CD4-positive, alpha-beta T cell (primary cell): ENCODE data around the gene PIK3AP1. TPM values are rescaled to one million over a fixed set of nuclear protein-coding genes. Genes with fewer than 3 reads are reported as not detected.

Source experiments
- ATAC-seq: fragments of 200-7000 bp; cut with Tn5 transposase; one replicate; pipeline ENCODE4 v1.10.0; 2022; ENCODE audit warnings: mild to moderate bottlenecking; ENCODE audit not compliant: poor library complexity
- CTCF ChIA-PET: fragments of 350-600 bp; sonication (Branson Sonifier 250); formaldehyde crosslinking; loops from one replicate; lab custom pipeline; 2021; ENCODE audit warnings: antibody characterized with exemption, inconsistent platforms; lab: Charles Lee
- POLR2A ChIA-PET: fragments of 350-600 bp; sonication (Branson Sonifier 250); formaldehyde crosslinking; loops from one replicate; lab custom pipeline; 2021; ENCODE audit warnings: antibody characterized with exemption, inconsistent platforms; lab: Charles Lee
- DNase-seq, 14 experiments: peaks; one replicate each; pipeline ENCODE4 v3.0.0-alpha.2; 2013 to 2020; ENCODE audit warnings: mixed read lengths in 2 of 14
- H3K27ac ChIP-seq, 2 donors: one replicate each; pipeline versions ENCODE4 v1.5.1 to v1.7.0; 2013; ENCODE audit warnings: low read length in 2 of 2, low read depth in 1 of 2, mild to moderate bottlenecking in 1 of 2
- H3K27me3 ChIP-seq, 2 experiments: 1 replicate in 1 of 2; 2 replicates in 1 of 2; pipeline versions ENCODE4 v1.6.1 to v1.7.0; 2013; ENCODE audit warnings: low read length in 2 of 2, control low read depth in 1 of 2, mild to moderate bottlenecking in 1 of 2, moderate library complexity in 1 of 2; ENCODE audit not compliant: insufficient read depth in 2 of 2, control insufficient read depth in 1 of 2
- H3K36me3 ChIP-seq: one replicate; pipeline ENCODE4 v1.6.1; 2013; ENCODE audit warnings: low read length, control low read depth; ENCODE audit not compliant: insufficient read depth
- H3K4me1 ChIP-seq: one replicate; pipeline ENCODE4 v1.6.1; 2013; ENCODE audit warnings: low read length, control low read depth; ENCODE audit not compliant: insufficient read depth
- H3K4me3 ChIP-seq: one replicate; pipeline ENCODE4 v1.5.1; 2013; ENCODE audit warnings: mild to moderate bottlenecking, low read length, moderate library complexity
- H3K9me3 ChIP-seq, 2 experiments: 1 replicate in 1 of 2; 2 replicates in 1 of 2; pipeline versions ENCODE4 v1.6.1 to v1.7.0; 2013; ENCODE audit warnings: low read length in 2 of 2, mild to moderate bottlenecking in 2 of 2, control low read depth in 1 of 2, moderate library complexity in 1 of 2; ENCODE audit not compliant: control insufficient read depth in 1 of 2, insufficient read depth in 1 of 2
- H3K27ac Mint-ChIP-seq: one replicate; pipeline ENCODE4 v1.8.0; 2020; ENCODE audit warnings: mixed read lengths
- H3K27me3 Mint-ChIP-seq: one replicate; pipeline ENCODE4 v1.8.0; 2021; ENCODE audit warnings: mixed read lengths
- H3K36me3 Mint-ChIP-seq: one replicate; pipeline ENCODE4 v1.8.0; 2021; ENCODE audit warnings: low read depth, mixed read lengths
- H3K4me1 Mint-ChIP-seq: one replicate; pipeline ENCODE4 v1.8.0; 2021; ENCODE audit warnings: low read depth, mixed read lengths
- H3K4me3 Mint-ChIP-seq: one replicate; pipeline ENCODE4 v1.8.0; 2020; ENCODE audit warnings: mild to moderate bottlenecking, mixed read lengths
- H3K9me3 Mint-ChIP-seq: one replicate; pipeline ENCODE4 v1.8.0; 2020; ENCODE audit warnings: mixed read lengths
- intact Hi-C, 2 experiments: fragments of 100-400 bp; cut with DNase I in 1 of 2; cut with micrococcal nuclease in 1 of 2; formaldehyde crosslinking; loops; one replicate each; pipeline versions ENCODE4 v1.15.1 to v1.9.0; 2023 to 2025; cut with DNase I, micrococcal nuclease
- total RNA-seq, 174 experiments: library from RNA in 2 of 174; stranded (reverse) in 2 of 174; gene quantifications; one replicate each; pipeline ENCODE4 v1.2.3 and lab custom pipeline; 2021 to 2026
- TF ChIP-seq, protein P1 (sequence below): fragments of 200-600 bp; IDR thresholded peaks from one replicate; pipeline ENCODE4 v1.8.0; 2022; ENCODE audit warnings: antibody characterized with exemption, mild to moderate bottlenecking

The PIK3AP1 gene
- total RNA-seq, 2 experiments from 2014 or later, result 0.58 to 0.59 TPM

DNA sequence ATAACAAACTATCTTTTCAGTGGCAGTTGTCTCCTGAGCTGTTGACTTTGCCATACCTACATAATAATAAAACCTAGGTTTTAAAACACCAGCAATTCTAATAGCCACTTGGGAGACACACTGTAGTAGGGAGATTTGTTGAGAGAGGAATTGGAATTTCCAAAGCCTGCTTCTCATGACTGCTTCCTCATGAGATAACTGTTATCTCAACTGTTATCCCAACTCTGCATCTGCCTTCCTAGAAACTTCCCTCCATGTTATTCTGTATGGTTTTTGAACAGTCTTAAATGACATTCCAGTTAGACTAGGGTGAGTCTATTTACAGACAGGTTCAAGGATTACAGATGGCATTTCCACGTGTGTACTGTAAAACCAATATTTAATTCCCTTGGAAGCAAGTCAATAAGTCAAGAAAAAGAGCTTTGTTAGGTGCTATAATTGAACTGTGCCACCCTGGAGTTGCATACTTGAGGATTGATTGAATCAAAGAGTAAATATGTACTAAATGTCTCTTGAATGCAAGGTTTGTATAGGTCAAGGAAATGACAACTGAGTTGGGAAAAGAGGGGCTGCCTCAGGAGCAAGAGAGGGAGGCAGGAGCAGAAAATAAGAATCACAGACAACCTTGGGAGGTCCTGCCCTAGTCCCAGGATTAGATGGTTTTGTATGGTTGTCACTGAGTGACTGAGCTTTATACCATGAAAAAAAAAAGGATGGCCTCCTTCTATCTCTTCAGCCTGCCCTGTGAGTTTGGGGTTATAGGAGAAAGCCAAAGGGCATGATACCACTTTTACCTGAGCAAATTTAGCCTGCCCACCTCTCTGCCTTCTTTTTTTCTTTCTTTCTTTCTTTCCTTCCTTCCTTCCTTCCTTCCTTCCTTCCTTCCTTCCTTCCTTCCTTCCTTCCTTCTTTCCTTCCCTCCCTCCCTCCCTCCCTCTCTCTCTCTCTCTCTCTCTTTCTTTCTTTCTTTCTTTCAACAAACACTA, 123.6 kb downstream of the PIK3AP1 start:
- H3K4me1 ChIP-seq, result no peaks in the 10 kb centered on the region
- Mint-ChIP-seq H3K4me1 (peaks cover 6% of the 10 kb centered on the region), H3K27ac (no peak overlapping the region), H3K9me3 (no peaks in the 10 kb centered on the region), H3K4me3 (no peak overlapping the region), H3K36me3 (no peaks in the 10 kb centered on the region), H3K27me3 (no peaks in the 10 kb centered on the region)
- ChIA-PET POLR2A (no interaction called here), CTCF (no interaction called here)
- no peaks in the 10 kb centered on the region for H3K9me3 ChIP-seq
- no peaks in the 10 kb centered on the region for H3K27me3 ChIP-seq
- intact Hi-C loops, result no loop called here
- DNase-seq, result no peak
- TF ChIP-seq, protein P1, sequence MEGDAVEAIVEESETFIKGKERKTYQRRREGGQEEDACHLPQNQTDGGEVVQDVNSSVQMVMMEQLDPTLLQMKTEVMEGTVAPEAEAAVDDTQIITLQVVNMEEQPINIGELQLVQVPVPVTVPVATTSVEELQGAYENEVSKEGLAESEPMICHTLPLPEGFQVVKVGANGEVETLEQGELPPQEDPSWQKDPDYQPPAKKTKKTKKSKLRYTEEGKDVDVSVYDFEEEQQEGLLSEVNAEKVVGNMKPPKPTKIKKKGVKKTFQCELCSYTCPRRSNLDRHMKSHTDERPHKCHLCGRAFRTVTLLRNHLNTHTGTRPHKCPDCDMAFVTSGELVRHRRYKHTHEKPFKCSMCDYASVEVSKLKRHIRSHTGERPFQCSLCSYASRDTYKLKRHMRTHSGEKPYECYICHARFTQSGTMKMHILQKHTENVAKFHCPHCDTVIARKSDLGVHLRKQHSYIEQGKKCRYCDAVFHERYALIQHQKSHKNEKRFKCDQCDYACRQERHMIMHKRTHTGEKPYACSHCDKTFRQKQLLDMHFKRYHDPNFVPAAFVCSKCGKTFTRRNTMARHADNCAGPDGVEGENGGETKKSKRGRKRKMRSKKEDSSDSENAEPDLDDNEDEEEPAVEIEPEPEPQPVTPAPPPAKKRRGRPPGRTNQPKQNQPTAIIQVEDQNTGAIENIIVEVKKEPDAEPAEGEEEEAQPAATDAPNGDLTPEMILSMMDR, result no peak
- no peak overlapping the region for H3K4me3 ChIP-seq
- no peak overlapping the region for H3K27ac ChIP-seq
- no peak for ATAC-seq
- H3K36me3 ChIP-seq, result no peaks in the 10 kb centered on the region

- intact Hi-C loops, result no loop called here
- no peaks in the 10 kb centered on the region for H3K36me3 ChIP-seq
- Mint-ChIP-seq H3K9me3 (no peaks in the 10 kb centered on the region), H3K36me3 (no peaks in the 10 kb centered on the region), H3K27me3 (no peaks in the 10 kb centered on the region), H3K4me3 (no peak overlapping the region), H3K27ac (no peak overlapping the region), H3K4me1 (peaks cover 9% of the 10 kb centered on the region)
- CTCF ChIA-PET, result no interaction called here
- H3K9me3 ChIP-seq, result no peaks in the 10 kb centered on the region
- no peaks in the 10 kb centered on the region for H3K27me3 ChIP-seq
- no peak overlapping the region for H3K27ac ChIP-seq
- no peak for DNase-seq
- no peak overlapping the region for H3K4me3 ChIP-seq
- TF ChIP-seq, protein P1, result no peak
- POLR2A ChIA-PET, result no interaction called here
- no peaks in the 10 kb centered on the region for H3K4me1 ChIP-seq
- no peak for ATAC-seq
Observed at GRCh38 chr10:96595741-96596140, 124.6 kb downstream of the PIK3AP1 start.

GRCh38 chr10:96591946-96592345, 128.4 kb downstream of the PIK3AP1 start:
- no peak for DNase-seq
- H3K4me1 Mint-ChIP-seq, result peaks cover 12% of the 10 kb centered on the region
- Histone ChIP-seq H3K4me3 (no peak overlapping the region), H3K27me3 (no peaks in the 10 kb centered on the region), H3K36me3 (no peaks in the 10 kb centered on the region), H3K9me3 (no peaks in the 10 kb centered on the region), H3K27ac (no peak overlapping the region), H3K4me1 (peaks cover 9% of the 10 kb centered on the region)
- ChIA-PET POLR2A (no interaction called here), CTCF (interaction anchor here (0.7 to 1.5 kb wide), 2 partner anchors 12 to 469 kb away, joined by 3 read pairs; no protein-coding TSS in a partner anchor)
- TF ChIP-seq, protein P1, result no peak
- ATAC-seq, result no peak
- H3K9me3 Mint-ChIP-seq, result no peaks in the 10 kb centered on the region
- H3K27me3 Mint-ChIP-seq, result no peaks in the 10 kb centered on the region
- intact Hi-C loops, result no loop called here
- no peak overlapping the region for H3K4me3 Mint-ChIP-seq
- no peaks in the 10 kb centered on the region for H3K36me3 Mint-ChIP-seq
- no peak overlapping the region for H3K27ac Mint-ChIP-seq
